ENCODE data around the gene INTS11. TPM values are rescaled to one million over a fixed set of nuclear protein-coding genes. Genes with fewer than 3 reads are reported as not detected.

INTS11 gene
- total and polyA plus RNA-seq, 2 of the 13 experiments (the other 11 are each of a cell fraction or from before 2014, with no cell fraction given) = 52.8 to 94.8 TPM

- no peak for TF ChIP-seq ZNF142 (CRISPR knock-in tag; IDR thresholded peaks at IDR 0.05)
- no peak for TF ChIP-seq RERE (CRISPR knock-in tag; IDR thresholded peaks at IDR 0.05; ENCODE audit: low read depth)
- TF ChIP-seq MYC (CRISPR knock-in tag; IDR thresholded peaks at IDR 0.05; ENCODE audit: borderline replicate concordance) = peak; percentile 11; the same call in 1 of the 2 replicates
- TF ChIP-seq ZBTB7A (CRISPR knock-in tag; IDR thresholded peaks at IDR 0.05) = no peak
- no peak for TF ChIP-seq ZFYVE20 (CRISPR knock-in tag; IDR thresholded peaks at IDR 0.05; ENCODE audit: borderline replicate concordance, low read depth)
- no peak for TF ChIP-seq MED1 (CRISPR knock-in tag; IDR thresholded peaks at IDR 0.05)
- no peak for TF ChIP-seq PLRG1 (conservative IDR thresholded peaks at IDR 0.05)
- no peak for TF ChIP-seq ZNF225 (CRISPR knock-in tag; IDR thresholded peaks at IDR 0.05)
- TF ChIP-seq TBX3 (IDR thresholded peaks at IDR 0.05; ENCODE audit: borderline replicate concordance) = no peak
- no peak for TF ChIP-seq SMARCE1 (IDR thresholded peaks at IDR 0.05; ENCODE audit: borderline replicate concordance)
- no peak for TF ChIP-seq ZNF607 (CRISPR knock-in tag; IDR thresholded peaks at IDR 0.05; ENCODE audit: borderline replicate concordance)
- TF ChIP-seq NR2C2 (CRISPR knock-in tag; IDR thresholded peaks at IDR 0.05; ENCODE audit: borderline replicate concordance) = no peak
- no peak for TF ChIP-seq HNRNPUL1 (IDR thresholded peaks at IDR 0.05; ENCODE audit: low read depth, low read length)
Observed at GRCh38 chr1:1335283-1335682, 10.8 kb upstream of the INTS11 start (continued).
